Loucy (cell line): ENCODE results near the gene HMGB2.

ENCODE experiments used
- CTCF ChIP-seq: fragments of 200-600 bp; sonication (generic); conservative IDR thresholded peaks from 2 replicates; pipeline ENCODE4 v1.5.1; 2014; ENCODE audit warnings: mild to moderate bottlenecking, antibody characterized with exemption, low read length
- EZH2phosphoT487 ChIP-seq: fragments of 200-600 bp; IDR thresholded peaks from 2 replicates; pipeline ENCODE4 v1.6.1; 2018; ENCODE audit warnings: antibody characterized with exemption, mild to moderate bottlenecking, moderate library complexity, borderline replicate concordance

- TF ChIP-seq CTCF (no peak), EZH2phosphoT487 (no peak)
Observed at GRCh38 chr4:173291899-173292298, 42.3 kb downstream of the HMGB2 start.
